Suprapubic skin (tissue), 4 donors: ENCODE results near the gene ASTN2. TPM values are rescaled to one million over a fixed set of nuclear protein-coding genes. Genes with fewer than 3 reads are reported as not detected.

ENCODE experiments used
- DNase-seq, 2 donors: peaks; one replicate each; pipeline ENCODE4 v3.0.0-alpha.2; 2019; ENCODE audit warnings: low spot score in 2 of 2
- H3K27ac ChIP-seq: fragments of 200-600 bp; sonication (generic); one replicate; pipeline ENCODE4 v1.5.1; 2019
- H3K27me3 ChIP-seq: fragments of 200-600 bp; sonication (generic); one replicate; pipeline ENCODE4 v1.5.1; 2019
- H3K36me3 ChIP-seq: fragments of 200-600 bp; sonication (generic); one replicate; pipeline ENCODE4 v1.5.1; 2019
- H3K4me1 ChIP-seq: fragments of 200-600 bp; sonication (generic); one replicate; pipeline ENCODE4 v1.5.1; 2019
- H3K4me3 ChIP-seq: fragments of 200-600 bp; sonication (generic); one replicate; pipeline ENCODE4 v1.5.1; 2019; ENCODE audit warnings: mild to moderate bottlenecking
- H3K9me3 ChIP-seq: fragments of 200-600 bp; sonication (generic); one replicate; pipeline ENCODE4 v1.5.1; 2019
- EP300 ChIP-seq: sonication (generic); formaldehyde crosslinking; IDR thresholded peaks from one replicate; pipeline ENCODE4 v1.6.1; 2017; ENCODE audit warnings: antibody characterized with exemption
- POLR2A ChIP-seq, 2 donors: fragments of 450-650 bp; IDR thresholded peaks; one replicate each; pipeline ENCODE4 v1.6.1; 2017; ENCODE audit warnings: antibody characterized with exemption in 2 of 2, mild to moderate bottlenecking in 2 of 2, moderate library complexity in 2 of 2
- POLR2AphosphoS5 ChIP-seq, 3 donors: sonication (generic); formaldehyde crosslinking; IDR thresholded peaks; one replicate each; pipeline ENCODE4 v1.6.1; 2017; ENCODE audit warnings: antibody characterized with exemption in 3 of 3
- WGBS: methylation state at CpG from one replicate; pipeline ENCODE4 v1.1.5; 2018; 5-methylcytosine and 5-hydroxymethylcytosine counted together
- total RNA-seq, 4 donors: library from RNA; depleted of rRNA; stranded (reverse); fragments of >200 nt; gene quantifications; one replicate each; pipeline ENCODE4 v1.1.0, GENCODE V29; 2016
- TF ChIP-seq, protein P1 (sequence below), 2 donors: fragments of 200-600 bp in 1 of 2; fragments of 450-650 bp in 1 of 2; sonication (generic) in 1 of 2; IDR thresholded peaks; one replicate each; pipeline ENCODE4 v1.5.1; 2016 to 2019; ENCODE audit warnings: antibody characterized with exemption in 2 of 2, mild to moderate bottlenecking in 1 of 2, moderate library complexity in 1 of 2

ASTN2 gene
- total RNA-seq, 4 donors from 2014 or later = 2.0 to 6.9 (median 3.8) TPM

DNA sequence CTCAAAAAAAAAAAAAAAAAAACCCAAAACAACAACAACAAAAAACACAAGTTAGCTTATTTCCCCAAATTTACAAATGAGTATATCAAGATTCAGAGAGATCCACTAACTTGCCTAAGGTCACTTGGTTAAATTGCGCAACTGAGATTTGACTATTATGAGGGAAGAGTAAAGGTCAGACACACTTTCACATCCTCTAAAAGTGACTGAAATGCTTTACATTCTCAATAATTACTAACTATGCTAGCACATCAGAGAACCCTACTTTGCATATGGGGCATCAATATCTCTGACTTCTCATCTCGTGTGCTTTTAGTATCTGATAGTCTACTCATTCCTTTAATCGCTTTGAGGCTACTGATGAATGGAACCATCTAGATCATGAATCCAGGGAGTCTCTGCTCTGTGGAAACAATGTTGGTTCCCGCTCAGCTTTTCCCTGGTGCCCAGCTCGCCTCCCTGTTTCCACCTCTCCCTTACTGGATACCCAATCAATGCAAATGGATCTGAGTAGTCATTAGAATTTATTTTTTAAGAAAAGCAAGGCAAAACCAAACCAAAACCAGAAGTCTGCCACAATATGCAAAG, 909.9 kb downstream of the ASTN2 start:
- Histone ChIP-seq H3K4me1 (peaks cover 4% of the 10 kb centered on the region), H3K4me3 (no peak overlapping the region), H3K27me3 (no peaks in the 10 kb centered on the region), H3K9me3 (no peaks in the 10 kb centered on the region), H3K27ac (no peak overlapping the region), H3K36me3 (no peaks in the 10 kb centered on the region)
- DNase-seq = no peak
- TF ChIP-seq POLR2A (IDR thresholded peaks at IDR 0.05) = no peak
- TF ChIP-seq EP300 = no peak
- TF ChIP-seq, protein P1, sequence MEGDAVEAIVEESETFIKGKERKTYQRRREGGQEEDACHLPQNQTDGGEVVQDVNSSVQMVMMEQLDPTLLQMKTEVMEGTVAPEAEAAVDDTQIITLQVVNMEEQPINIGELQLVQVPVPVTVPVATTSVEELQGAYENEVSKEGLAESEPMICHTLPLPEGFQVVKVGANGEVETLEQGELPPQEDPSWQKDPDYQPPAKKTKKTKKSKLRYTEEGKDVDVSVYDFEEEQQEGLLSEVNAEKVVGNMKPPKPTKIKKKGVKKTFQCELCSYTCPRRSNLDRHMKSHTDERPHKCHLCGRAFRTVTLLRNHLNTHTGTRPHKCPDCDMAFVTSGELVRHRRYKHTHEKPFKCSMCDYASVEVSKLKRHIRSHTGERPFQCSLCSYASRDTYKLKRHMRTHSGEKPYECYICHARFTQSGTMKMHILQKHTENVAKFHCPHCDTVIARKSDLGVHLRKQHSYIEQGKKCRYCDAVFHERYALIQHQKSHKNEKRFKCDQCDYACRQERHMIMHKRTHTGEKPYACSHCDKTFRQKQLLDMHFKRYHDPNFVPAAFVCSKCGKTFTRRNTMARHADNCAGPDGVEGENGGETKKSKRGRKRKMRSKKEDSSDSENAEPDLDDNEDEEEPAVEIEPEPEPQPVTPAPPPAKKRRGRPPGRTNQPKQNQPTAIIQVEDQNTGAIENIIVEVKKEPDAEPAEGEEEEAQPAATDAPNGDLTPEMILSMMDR (IDR thresholded peaks at IDR 0.05) = no peak
- TF ChIP-seq POLR2AphosphoS5 (IDR thresholded peaks at IDR 0.05) = no peak
- 91% methylated on average over 5 of the region's 5 CpGs for WGBS

DNA sequence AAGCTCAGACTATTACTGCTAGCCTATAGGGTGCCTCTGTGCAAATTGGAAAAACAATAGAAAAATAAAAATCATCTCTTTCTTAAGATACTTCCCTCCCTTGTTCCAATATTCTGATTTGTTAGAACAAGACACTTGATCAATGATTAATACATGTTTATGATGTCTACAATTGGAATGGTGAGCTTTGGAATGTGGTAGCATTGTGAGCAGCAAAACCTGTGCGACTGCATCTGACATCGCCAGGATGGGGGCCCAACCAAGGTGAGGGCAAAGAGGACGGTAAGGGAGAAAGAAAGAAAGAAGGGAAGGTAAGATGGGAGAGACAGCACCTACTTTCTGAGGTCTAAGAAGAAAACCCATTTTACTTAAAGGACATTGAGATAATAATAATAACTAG, 910.8 kb downstream of the ASTN2 start:
- Histone ChIP-seq H3K4me1 (peaks cover 4% of the 10 kb centered on the region), H3K27ac (no peak overlapping the region), H3K9me3 (no peaks in the 10 kb centered on the region), H3K36me3 (no peaks in the 10 kb centered on the region), H3K4me3 (no peak overlapping the region), H3K27me3 (no peaks in the 10 kb centered on the region)
- TF ChIP-seq POLR2AphosphoS5 (IDR thresholded peaks at IDR 0.05) = no peak
- no peak for TF ChIP-seq POLR2A (IDR thresholded peaks at IDR 0.05)
- TF ChIP-seq, protein P1 (IDR thresholded peaks at IDR 0.05) = no peak
- TF ChIP-seq EP300 = no peak
- DNase-seq = no peak
- 61% methylated on average over 3 of the region's 3 CpGs for WGBS

DNA sequence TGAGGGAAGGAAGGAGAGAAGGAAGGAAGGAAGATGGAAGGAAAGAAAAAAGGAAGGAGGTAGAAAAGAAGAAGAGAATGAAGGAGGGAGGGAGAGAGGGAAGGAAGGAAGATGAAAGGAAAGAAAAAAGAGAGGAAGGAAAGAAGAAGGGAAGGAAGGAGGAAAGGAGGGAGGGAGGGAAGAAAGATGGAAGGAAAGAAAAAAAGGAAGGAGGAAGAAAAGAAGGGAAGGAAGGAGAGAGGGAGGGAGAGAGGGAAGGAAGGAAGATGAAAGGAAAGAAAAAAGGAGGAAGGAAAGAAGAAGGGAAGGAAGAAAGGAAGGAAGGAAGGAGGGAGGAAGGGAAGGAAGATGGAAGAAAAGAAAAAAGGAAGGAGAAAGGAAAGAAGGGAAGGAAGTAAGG, 912.1 kb downstream of the ASTN2 start:
- no peak for DNase-seq
- Histone ChIP-seq H3K4me1 (peaks cover 4% of the 10 kb centered on the region), H3K27ac (no peak overlapping the region), H3K4me3 (no peak overlapping the region), H3K27me3 (no peaks in the 10 kb centered on the region), H3K9me3 (no peaks in the 10 kb centered on the region), H3K36me3 (no peaks in the 10 kb centered on the region)
- TF ChIP-seq POLR2A (IDR thresholded peaks at IDR 0.05) = no peak
- TF ChIP-seq EP300 = no peak
- TF ChIP-seq, protein P1 (IDR thresholded peaks at IDR 0.05) = no peak
- TF ChIP-seq POLR2AphosphoS5 (IDR thresholded peaks at IDR 0.05) = no peak

DNA sequence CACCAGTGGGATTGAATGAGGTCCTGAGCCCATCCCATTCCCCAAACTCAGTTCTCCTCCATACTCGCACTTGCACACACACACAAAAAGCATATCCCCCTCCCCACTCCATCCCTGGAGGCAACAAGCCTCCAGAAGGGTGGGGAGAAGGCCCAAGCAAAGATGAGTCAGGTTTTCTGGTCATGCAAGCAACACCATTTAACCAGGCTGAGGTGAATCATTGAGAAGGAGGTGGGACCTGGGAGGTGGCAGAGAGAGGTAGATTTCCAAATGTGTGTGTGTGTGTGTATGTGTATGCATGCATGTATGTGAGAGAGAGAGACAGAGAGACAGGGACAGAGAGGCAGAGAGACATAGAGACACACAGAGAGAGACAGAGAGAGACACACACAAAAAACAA, 913.0 kb downstream of the ASTN2 start:
- TF ChIP-seq, protein P1 (IDR thresholded peaks at IDR 0.05) = no peak
- TF ChIP-seq POLR2A (IDR thresholded peaks at IDR 0.05) (no peak), EP300 (no peak), POLR2AphosphoS5 (IDR thresholded peaks at IDR 0.05) (no peak)
- Histone ChIP-seq H3K27ac (no peak overlapping the region), H3K36me3 (no peaks in the 10 kb centered on the region), H3K4me1 (peaks cover 4% of the 10 kb centered on the region), H3K27me3 (no peaks in the 10 kb centered on the region), H3K4me3 (no peak overlapping the region), H3K9me3 (no peaks in the 10 kb centered on the region)
- DNase-seq = no peak
- 62% methylated on average over 1 of the region's 1 CpG for WGBS

DNA sequence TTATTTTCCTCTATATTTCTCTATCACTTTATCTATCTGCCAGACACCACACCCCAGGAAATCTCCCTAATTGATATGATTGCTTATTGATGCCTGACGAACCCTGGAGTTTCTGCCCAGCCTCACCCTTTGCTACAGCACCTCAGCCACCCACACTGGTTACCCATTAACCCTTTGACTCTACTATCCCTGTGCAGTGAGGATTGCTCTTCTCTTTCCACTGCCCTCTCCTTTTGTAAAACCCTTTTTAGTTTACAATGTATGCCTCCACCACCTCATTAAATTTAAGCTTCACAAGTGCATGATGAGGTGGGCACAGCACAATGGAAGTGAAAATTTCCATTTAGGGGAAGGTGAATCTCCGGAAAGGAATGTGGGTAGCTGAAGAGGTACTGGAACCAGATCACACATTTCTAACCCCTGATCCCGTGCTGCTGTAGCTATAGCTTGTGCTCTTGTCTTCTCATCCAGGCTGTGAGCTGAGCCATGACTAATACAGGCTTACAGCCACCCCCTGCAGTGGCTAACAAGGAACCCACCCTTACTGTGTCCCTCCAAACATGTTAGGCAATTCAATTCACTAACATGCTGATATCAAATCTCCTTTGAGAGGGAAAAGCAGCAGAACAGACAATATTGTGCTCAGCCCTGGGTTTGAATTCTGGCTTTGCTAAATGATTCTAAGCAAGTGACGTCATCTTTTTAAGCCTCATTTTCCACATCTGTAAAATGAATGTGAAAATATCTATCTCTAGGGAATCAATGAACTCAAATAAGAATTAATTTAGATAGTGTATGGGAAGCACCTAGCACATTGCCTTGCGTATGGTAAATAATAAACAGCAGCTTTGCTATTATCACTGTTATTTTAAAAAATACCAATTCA, 914.6 kb downstream of the ASTN2 start:
- 62% methylated on average over 5 of the region's 5 CpGs for WGBS
- H3K4me3 ChIP-seq = no peak overlapping the region
- H3K36me3 ChIP-seq = no peaks in the 10 kb centered on the region
- peaks cover 4% of the 10 kb centered on the region for H3K4me1 ChIP-seq
- H3K27me3 ChIP-seq = no peaks in the 10 kb centered on the region
- no peak overlapping the region for H3K27ac ChIP-seq
- TF ChIP-seq EP300 = no peak
- no peak for TF ChIP-seq POLR2A (IDR thresholded peaks at IDR 0.05)
- TF ChIP-seq, protein P1 (IDR thresholded peaks at IDR 0.05) = no peak
- no peak for TF ChIP-seq POLR2AphosphoS5 (IDR thresholded peaks at IDR 0.05)
- DNase-seq = no peak
- H3K9me3 ChIP-seq = no peaks in the 10 kb centered on the region
